H1 (cell line): ENCODE measurements around the gene ADK. TPM values are rescaled to one million over a fixed set of nuclear protein-coding genes. Genes with fewer than 3 reads are reported as not detected.

ENCODE experiments used
- CTCF ChIA-PET: fragments of 300-600 bp; sonication (Branson Sonifier 250); formaldehyde crosslinking; loops from one replicate; lab custom pipeline; 2021; ENCODE audit not compliant: partially characterized antibody; lab: Charles Lee
- POLR2A ChIA-PET: fragments of 300-600 bp; sonication (Branson Sonifier 250); formaldehyde crosslinking; loops from one replicate; lab custom pipeline; 2021; ENCODE audit warnings: inconsistent platforms; ENCODE audit not compliant: partially characterized antibody; lab: Charles Lee
- DNase-seq, 2 experiments: peaks; one replicate each; pipeline versions ENCODE4 v3.0.0 to v3.0.0-alpha.2; 2010 to 2022; ENCODE audit warnings: low spot score in 2 of 2, low read depth in 1 of 2, mixed read lengths in 1 of 2
- FAIRE-seq: peaks from 2 replicates; lab custom pipeline; 2011; peaks lifted over from hg19 to GRCh38; lab: Jason Lieb, UNC
- H2AFZ ChIP-seq: 2 replicates; pipeline ENCODE4 v1.8.1; 2012; ENCODE audit warnings: low read length, inconsistent platforms
- H2AK5ac ChIP-seq: 2 replicates; pipeline ENCODE4 v1.6.1; 2013; ENCODE audit warnings: low read depth, low read length
- H2BK120ac ChIP-seq: replicated peaks from 2 replicates; pipeline ENCODE3; 2013; ENCODE audit warnings: low read depth, low read length, inconsistent platforms
- H2BK12ac ChIP-seq: 2 replicates; pipeline ENCODE4 v1.6.1; 2013; ENCODE audit warnings: low read depth, low read length
- H2BK15ac ChIP-seq: 2 replicates; pipeline ENCODE4 v1.6.1; 2013; ENCODE audit warnings: low read length
- H2BK20ac ChIP-seq: 2 replicates; pipeline ENCODE4 v1.6.1; 2013; ENCODE audit warnings: low read length
- H2BK5ac ChIP-seq: 2 replicates; pipeline ENCODE4 v1.6.1; 2013; ENCODE audit warnings: low read depth, low read length
- H3K14ac ChIP-seq: 2 replicates; pipeline ENCODE4 v1.6.1; 2013; ENCODE audit warnings: inconsistent platforms; ENCODE audit not compliant: insufficient read length
- H3K18ac ChIP-seq: 2 replicates; pipeline ENCODE4 v1.6.1; 2013; ENCODE audit warnings: low read length; ENCODE audit errors: extremely low read depth
- H3K23ac ChIP-seq: 2 replicates; pipeline ENCODE4 v1.6.1; 2013; ENCODE audit warnings: inconsistent platforms; ENCODE audit not compliant: insufficient read length
- H3K23me2 ChIP-seq: 2 replicates; pipeline ENCODE4 v1.6.1; 2013; ENCODE audit warnings: low read depth, low read length
- H3K27ac ChIP-seq: 2 replicates; pipeline ENCODE4 v1.6.1; 2011; ENCODE audit warnings: low read depth, low read length, inconsistent platforms
- H3K27me3 ChIP-seq, 4 experiments: replicated peaks in 1 of 4; 1 replicate in 1 of 4; 2 replicates in 3 of 4; pipeline versions ENCODE4 v1.6.1 to v1.8.1; 2011 to 2013; ENCODE audit warnings: low read length in 3 of 4, mild to moderate bottlenecking in 3 of 4, inconsistent platforms in 2 of 4, mixed read lengths in 2 of 4, moderate library complexity in 1 of 4; ENCODE audit not compliant: control insufficient read depth in 3 of 4, insufficient read depth in 3 of 4; ENCODE audit errors: extremely low read depth in 1 of 4
- H3K36me3 ChIP-seq, 4 experiments: 2 replicates each; pipeline versions ENCODE4 v1.6.1 to v1.8.1; 2011 to 2013; ENCODE audit warnings: mild to moderate bottlenecking in 4 of 4, low read length in 3 of 4, moderate library complexity in 2 of 4, control low read depth in 1 of 4, inconsistent platforms in 1 of 4; ENCODE audit not compliant: insufficient read depth in 4 of 4, control insufficient read depth in 2 of 4
- H3K4ac ChIP-seq: replicated peaks from 2 replicates; pipeline ENCODE3; 2013; ENCODE audit warnings: low read length, low read depth, mixed read lengths, inconsistent platforms; ENCODE audit not compliant: insufficient read length
- H3K4me1 ChIP-seq, 4 experiments: replicated peaks in 1 of 4; 1 replicate in 1 of 4; 2 replicates in 3 of 4; pipeline versions ENCODE4 v1.6.1 to v1.8.1; 2011 to 2013; ENCODE audit warnings: low read length in 3 of 4, inconsistent platforms in 2 of 4, mixed read lengths in 1 of 4; ENCODE audit not compliant: insufficient read depth in 4 of 4, control insufficient read depth in 3 of 4
- H3K4me2 ChIP-seq, 2 experiments: 2 replicates each; pipeline versions ENCODE4 v1.6.1 to v1.8.1; 2011 to 2013; ENCODE audit warnings: low read depth in 2 of 2, low read length in 2 of 2, control low read depth in 1 of 2, inconsistent platforms in 1 of 2, mild to moderate bottlenecking in 1 of 2; ENCODE audit not compliant: insufficient read depth in 1 of 2
- H3K4me3 ChIP-seq, 4 experiments: fragments of 200-600, 300-600 bp in 1 of 4; sonication (generic), shearing (Covaris generic), sonication (Bioruptor Twin) in 1 of 4; 2 replicates each; pipeline versions ENCODE4 v1.5.1 to v1.8.1; 2011 to 2016; ENCODE audit warnings: low read length in 4 of 4, low read depth in 3 of 4, control low read depth in 2 of 4, inconsistent platforms in 2 of 4, mild to moderate bottlenecking in 2 of 4, mixed read lengths in 1 of 4, moderate library complexity in 1 of 4; ENCODE audit not compliant: insufficient read depth in 2 of 4; ENCODE audit errors: extremely low read depth in 1 of 4
- H3K56ac ChIP-seq: replicated peaks from 2 replicates; pipeline ENCODE3; 2013; ENCODE audit warnings: low read depth, mild to moderate bottlenecking, mixed read lengths, low read length, inconsistent platforms; ENCODE audit not compliant: insufficient read length
- H3K79me1 ChIP-seq: 2 replicates; pipeline ENCODE4 v1.6.1; 2013; ENCODE audit warnings: low read depth, low read length, control low read depth
- H3K79me2 ChIP-seq, 2 experiments: 2 replicates each; pipeline versions ENCODE4 v1.6.1 to v1.8.1; 2012 to 2013; ENCODE audit warnings: low read length in 2 of 2, mild to moderate bottlenecking in 2 of 2, inconsistent platforms in 1 of 2; ENCODE audit not compliant: insufficient read depth in 2 of 2, control insufficient read depth in 1 of 2
- H3K9ac ChIP-seq, 4 experiments: replicated peaks in 1 of 4; 1 replicate in 1 of 4; 2 replicates in 3 of 4; pipeline versions ENCODE4 v1.6.1 to v1.8.1; 2011 to 2013; ENCODE audit warnings: low read depth in 3 of 4, low read length in 3 of 4, control low read depth in 2 of 4, mild to moderate bottlenecking in 2 of 4, moderate library complexity in 2 of 4, inconsistent platforms in 1 of 4; ENCODE audit errors: extremely low read depth in 1 of 4
- H3K9me3 ChIP-seq, 2 experiments: 2 replicates each; pipeline versions ENCODE4 v1.6.1 to v1.8.1; 2012 to 2013; ENCODE audit warnings: mild to moderate bottlenecking in 2 of 2, moderate library complexity in 2 of 2, control low read depth in 1 of 2, inconsistent platforms in 1 of 2, low read depth in 1 of 2, low read length in 1 of 2, mixed read lengths in 1 of 2; ENCODE audit not compliant: insufficient read depth in 2 of 2
- H4K20me1 ChIP-seq, 2 experiments: replicated peaks in 1 of 2; 2 replicates each; pipeline versions ENCODE3 to v1.8.1; 2011 to 2013; ENCODE audit warnings: inconsistent platforms in 2 of 2, low read length in 2 of 2, mild to moderate bottlenecking in 1 of 2; ENCODE audit not compliant: insufficient read depth in 2 of 2, control insufficient read depth in 1 of 2
- H4K5ac ChIP-seq: 2 replicates; pipeline ENCODE4 v1.6.1; 2013; ENCODE audit warnings: low read length, low read depth, mixed read lengths, inconsistent platforms; ENCODE audit not compliant: insufficient read length
- H4K8ac ChIP-seq: 2 replicates; pipeline ENCODE4 v1.8.0; 2013; ENCODE audit warnings: mild to moderate bottlenecking, moderate library complexity, low read length, inconsistent platforms; ENCODE audit not compliant: insufficient read depth; ENCODE audit errors: extremely low read depth
- H4K91ac ChIP-seq: replicated peaks from 2 replicates; pipeline ENCODE3; 2013; ENCODE audit warnings: low read length, mixed read lengths, inconsistent platforms; ENCODE audit not compliant: insufficient read length
- BRCA1 ChIP-seq: IDR thresholded peaks from 2 replicates; pipeline ENCODE4 v1.6.1; 2012; ENCODE audit warnings: low read depth, low read length, improper control_type of control experiment
- CBX8 ChIP-seq: fragments of 300-800, 300-1000 bp; sonication (generic); IDR thresholded peaks from 2 replicates; pipeline ENCODE4 v1.7.1; 2016; ENCODE audit warnings: low read depth, low read length, borderline replicate concordance
- CTCF ChIP-seq, 3 experiments: IDR thresholded peaks; 1 replicate in 2 of 3; 2 replicates in 1 of 3; pipeline versions ENCODE4 v1.5.1 to v1.6.1; 2011; ENCODE audit warnings: low read length in 3 of 3, mild to moderate bottlenecking in 3 of 3, inconsistent platforms in 2 of 3, low read depth in 1 of 3, moderate library complexity in 1 of 3; ENCODE audit not compliant: insufficient read depth in 1 of 3; ENCODE audit errors: control extremely low read depth in 1 of 3
- EP300 ChIP-seq, 2 experiments: IDR thresholded peaks; 1 replicate in 1 of 2; 2 replicates in 1 of 2; pipeline ENCODE4 v1.6.1; 2011 to 2012; ENCODE audit warnings: low read depth in 2 of 2, low read length in 2 of 2, mild to moderate bottlenecking in 2 of 2, borderline replicate concordance in 1 of 2, inconsistent platforms in 1 of 2, moderate library complexity in 1 of 2
- HDAC2 ChIP-seq, 2 experiments: fragments of 300-600 bp in 1 of 2; sonication (generic) in 1 of 2; IDR thresholded peaks; 2 replicates each; pipeline ENCODE4 v1.6.1; 2011 to 2012; ENCODE audit warnings: low read depth in 2 of 2, low read length in 2 of 2, mild to moderate bottlenecking in 2 of 2, moderate library complexity in 2 of 2, borderline replicate concordance in 1 of 2, inconsistent platforms in 1 of 2
- HDAC6 ChIP-seq: IDR thresholded peaks from one replicate; pipeline ENCODE4 v1.7.1; 2012; ENCODE audit warnings: low read depth, mild to moderate bottlenecking, inconsistent platforms, low read length, moderate library complexity
- KDM4A ChIP-seq: IDR thresholded peaks from one replicate; pipeline ENCODE4 v1.7.1; 2012; ENCODE audit warnings: low read depth, mild to moderate bottlenecking, moderate library complexity, low read length, inconsistent platforms; ENCODE audit not compliant: severe bottlenecking
- PHF8 ChIP-seq: fragments of 200-600 bp; sonication (generic); conservative IDR thresholded peaks from 2 replicates; pipeline ENCODE4 v1.7.1; 2012; ENCODE audit warnings: low read depth, mild to moderate bottlenecking, inconsistent platforms, low read length, moderate library complexity
- RAD21 ChIP-seq, 2 experiments: IDR thresholded peaks in 1 of 2; conservative IDR thresholded peaks in 1 of 2; 2 replicates each; pipeline ENCODE4 v1.6.1; 2011; ENCODE audit warnings: low read depth in 2 of 2, low read length in 2 of 2, improper control_type of control experiment in 1 of 2, inconsistent platforms in 1 of 2, mild to moderate bottlenecking in 1 of 2, moderate library complexity in 1 of 2
- RNF2 ChIP-seq: fragments of 200-900, 300-1000 bp; sonication (generic); IDR thresholded peaks from 2 replicates; pipeline ENCODE4 v1.7.1; 2016; ENCODE audit warnings: borderline replicate concordance, low read depth, mild to moderate bottlenecking, antibody characterized with exemption, low read length; ENCODE audit not compliant: poor library complexity, severe bottlenecking; ENCODE audit errors: missing control alignments
- WGBS, 2 experiments: shearing (Covaris generic) in 1 of 2; methylation state at CpG; one replicate each; pipeline versions ENCODE4 v1.1.6 to v1.1.7; 2013 to 2015; ENCODE audit warnings: low lambda C conversion rate in 2 of 2, mixed read lengths in 2 of 2, inconsistent platforms in 1 of 2, low coverage in 1 of 2, missing lambda C conversion rate in 1 of 2; ENCODE audit not compliant: insufficient replicate concordance in 2 of 2, insufficient coverage in 1 of 2, insufficient read length in 1 of 2; ENCODE audit errors: extremely low coverage in 1 of 2, missing lambda C conversion rate in 1 of 2; 5-methylcytosine and 5-hydroxymethylcytosine counted together
- polyA plus RNA-seq, 7 experiments: library from polyadenylated mRNA; depleted of rRNA in 3 of 7; stranded (reverse) in 5 of 7; unstranded in 2 of 7; fragments of >200 nt in 5 of 7; fragments of 200-250 nt in 2 of 7; gene quantifications; 1 replicate in 5 of 7; 2 replicates in 1 of 7; 4 replicates in 1 of 7; pipeline versions ENCODE4 v1.2.1 to v1.2.3, GENCODE V29; 2011 to 2013; ENCODE audit warnings: missing spikeins in 2 of 7, mixed read lengths in 2 of 7
- total RNA-seq: library from RNA; stranded (reverse); fragmentation: NEBNext Ultra II Directional; extraction: Animal tissue kit (Norgen Biotek cat#: 25700); gene quantifications from 2 replicates; pipeline ENCODE4 v1.2.1, GENCODE V29; 2021

The ADK gene
- total and polyA plus RNA-seq, 2 of the 8 experiments (the other 6 are each of a cell fraction or from before 2014, with no cell fraction given), result 12.3 to 42.4 TPM

DNA sequence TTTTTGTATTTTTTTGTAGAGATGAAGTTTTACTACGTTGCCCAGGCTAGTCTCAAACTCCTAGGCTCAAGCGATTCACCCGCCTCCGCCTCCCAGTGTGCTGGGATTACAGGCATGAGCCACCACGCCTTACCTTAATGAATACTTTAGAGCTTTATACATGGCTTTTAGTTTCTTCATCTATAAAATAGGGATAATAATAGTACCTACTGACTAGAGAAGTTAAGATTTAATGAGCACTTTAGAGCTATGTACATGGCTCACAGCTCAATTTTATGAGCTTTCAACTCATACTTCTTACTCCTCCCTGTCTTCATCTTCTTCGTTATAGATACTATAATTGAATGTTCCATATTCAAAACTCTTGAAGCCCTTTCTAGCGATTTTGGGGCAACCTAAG, 445.7 kb downstream of the ADK start:
- ChIA-PET CTCF (no interaction called here), POLR2A (no interaction called here)
- H3K36me3 ChIP-seq, result no peaks in the 10 kb centered on the region
- no peak overlapping the region for H3K14ac ChIP-seq
- no peak overlapping the region for H2BK12ac ChIP-seq
- no peak overlapping the region for H2AK5ac ChIP-seq
- no peak overlapping the region for H3K4me3 ChIP-seq
- no peaks in the 10 kb centered on the region for H3K79me1 ChIP-seq
- no peak overlapping the region for H4K8ac ChIP-seq
- no peak overlapping the region for H3K4me2 ChIP-seq
- no peak overlapping the region for H4K91ac ChIP-seq
- H3K27ac ChIP-seq, result no peak overlapping the region
- 87% methylated on average over 7 of the region's 7 CpGs; no CpG with 5 or more reads in 1 of the 2 experiments for WGBS, 2 experiments
- H2BK5ac ChIP-seq, result no peak overlapping the region
- DNase-seq, result no peak
- no peak overlapping the region for H2BK120ac ChIP-seq
- no peak overlapping the region for H4K5ac ChIP-seq
- no peak overlapping the region for H3K56ac ChIP-seq
- H3K9ac ChIP-seq, result no peak overlapping the region
- no peak overlapping the region for H2BK20ac ChIP-seq
- H2AFZ ChIP-seq, result no peak overlapping the region
- H3K23ac ChIP-seq, result no peak overlapping the region
- no peaks in the 10 kb centered on the region for H3K79me2 ChIP-seq
- no peak overlapping the region for H3K4ac ChIP-seq
- no peaks in the 10 kb centered on the region for H3K9me3 ChIP-seq
- no peaks in the 10 kb centered on the region for H3K23me2 ChIP-seq
- H3K4me1 ChIP-seq, result no peaks in the 10 kb centered on the region
- no peaks in the 10 kb centered on the region for H3K27me3 ChIP-seq
- H4K20me1 ChIP-seq, result no peaks in the 10 kb centered on the region
- no peak overlapping the region for H2BK15ac ChIP-seq
- no peak for FAIRE-seq
- H3K18ac ChIP-seq, result no peak overlapping the region
- no peak for TF ChIP-seq RAD21 (IDR thresholded peaks at IDR 0.05 in 1 of 2, conservative IDR thresholded peaks at IDR 0.05 in 1 of 2; ENCODE audit: low read depth in 2 of 2, low read length in 2 of 2)
- TF ChIP-seq BRCA1, result no peak
- no peak for TF ChIP-seq KDM4A
- no peak for TF ChIP-seq HDAC6
- TF ChIP-seq EP300 (IDR thresholded peaks at IDR 0.05; ENCODE audit: borderline replicate concordance in 1 of 2, low read depth in 2 of 2, low read length in 2 of 2), result no peak
- no peak for TF ChIP-seq HDAC2 (IDR thresholded peaks at IDR 0.05; ENCODE audit: borderline replicate concordance in 1 of 2, low read depth in 2 of 2, low read length in 2 of 2)
- no peak for TF ChIP-seq RNF2
- no peak for TF ChIP-seq PHF8
- TF ChIP-seq CTCF (IDR thresholded peaks at IDR 0.05; ENCODE audit: control extremely low read depth in 1 of 3, insufficient read depth in 1 of 3, low read depth in 1 of 3, low read length in 3 of 3), result no peak
- no peak for TF ChIP-seq CBX8
